ENCODE measurements around the gene PFKFB3. TPM values are rescaled to one million over a fixed set of nuclear protein-coding genes. Genes with fewer than 3 reads are reported as not detected.
A peak's percentile ranks its signal among the peaks of the same experiment; 100 is the strongest.
"Not testable (repeated sequence)": the region's sequence is repeated elsewhere in the genome, so short reads cannot be mapped to it uniquely, and the experiment has no call there.

PFKFB3 gene
- total RNA-seq, 2 donors from 2014 or later: 120 to 153 TPM

DNA sequence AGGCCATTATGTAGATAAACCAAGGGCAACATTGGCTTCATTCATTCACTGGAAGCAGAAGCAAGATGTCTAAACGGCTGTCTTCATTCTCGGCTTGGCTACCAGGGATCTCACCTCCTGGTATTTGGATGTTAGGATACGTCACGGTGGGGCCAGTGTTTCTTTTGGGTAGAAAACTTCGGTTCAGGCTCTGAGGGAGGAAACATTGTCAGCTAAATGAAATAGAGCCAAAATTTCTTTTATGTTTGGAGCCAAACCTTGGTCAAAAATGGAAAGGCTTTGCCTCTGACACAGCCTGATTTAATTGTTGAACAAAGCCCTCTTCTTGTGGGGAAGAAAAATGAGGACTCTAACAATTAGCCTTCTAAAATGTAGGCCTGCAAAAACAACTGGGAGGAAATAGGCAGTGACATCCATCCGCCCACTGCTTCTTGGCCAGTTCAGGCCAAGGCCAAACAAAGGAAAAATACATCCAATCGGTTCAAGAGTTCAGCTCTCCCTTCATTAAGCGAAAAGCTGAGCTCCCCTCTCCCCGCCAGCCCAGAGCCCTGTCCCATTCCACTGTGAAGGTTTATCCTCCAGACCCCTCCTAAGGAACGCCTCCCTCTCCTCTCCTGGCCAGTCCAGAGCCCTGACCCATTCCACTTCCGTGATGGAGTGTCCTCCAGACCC is 44.4 kb downstream of the PFKFB3 start:
- no peaks in the 10 kb centered on the region for H3K9me3 Mint-ChIP-seq
- peaks cover 1 to 4% of the 10 kb centered on the region in 2 donors for H3K36me3 Mint-ChIP-seq (ENCODE audit: insufficient read depth in 2 of 2)
- no peak overlapping the region for H3K27ac Mint-ChIP-seq
- no peak overlapping the region for H3K4me3 Mint-ChIP-seq
- H3K27me3 Mint-ChIP-seq (ENCODE audit: low read depth): no peaks in the 10 kb centered on the region
- DNase-seq (no peak), ATAC-seq (replicated peaks in 1 of 2) (no peak)
- H3K4me1 Mint-ChIP-seq (ENCODE audit: low read depth): no peaks in the 10 kb centered on the region

DNA sequence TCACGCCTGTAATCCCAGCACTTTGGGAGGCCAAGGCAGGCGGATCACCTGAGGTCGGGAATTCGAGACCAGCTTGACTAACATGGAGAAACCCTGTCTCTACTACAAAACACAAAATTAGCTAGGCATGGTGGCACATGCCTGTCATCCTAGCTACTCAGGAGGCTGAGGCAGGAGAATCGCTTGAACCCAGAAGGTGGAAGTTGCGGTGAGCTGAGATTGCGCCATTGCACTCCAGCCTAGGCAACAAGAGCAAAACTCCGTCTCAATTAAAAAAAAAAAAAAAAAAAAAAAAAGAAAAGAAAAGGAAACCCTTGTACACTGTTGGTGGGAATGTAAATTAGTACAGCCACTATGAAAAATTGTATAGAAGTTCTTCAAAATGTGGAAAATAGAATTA is 46.2 kb downstream of the PFKFB3 start:
- not testable (repeated sequence) for H3K4me3 Mint-ChIP-seq; H3K9me3 Mint-ChIP-seq; ATAC-seq (replicated peaks in 1 of 2); H3K4me1 Mint-ChIP-seq (ENCODE audit: low read depth); H3K36me3 Mint-ChIP-seq (ENCODE audit: insufficient read depth in 2 of 2); DNase-seq; H3K27me3 Mint-ChIP-seq (ENCODE audit: low read depth)
- H3K27ac Mint-ChIP-seq: peak overlapping the region; percentile 29

DNA sequence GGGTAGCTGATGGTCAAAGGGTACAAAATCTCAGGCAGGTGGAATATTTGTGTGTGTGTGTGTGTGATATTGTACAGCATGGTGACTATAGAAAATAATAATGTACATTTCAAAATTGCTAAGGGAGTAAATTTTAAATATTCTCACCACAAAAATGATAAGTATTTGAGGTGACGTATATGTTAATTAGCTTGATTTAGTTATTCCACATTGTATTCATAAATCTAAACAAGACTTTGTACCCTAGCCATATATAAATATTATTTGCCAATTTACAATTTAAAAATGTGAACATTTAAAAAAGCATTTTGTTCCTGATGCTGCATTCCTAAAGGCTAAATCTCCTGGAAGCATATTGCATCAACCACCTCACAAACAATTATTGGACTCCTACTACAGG is 47.0 kb downstream of the PFKFB3 start:
- no peak for ATAC-seq (replicated peaks in 1 of 2)
- Mint-ChIP-seq H3K9me3 (no peaks in the 10 kb centered on the region), H3K4me1 (ENCODE audit: low read depth) (peaks cover 7% of the 10 kb centered on the region), H3K27me3 (ENCODE audit: low read depth) (no peaks in the 10 kb centered on the region), H3K27ac (no peak overlapping the region), H3K36me3 (ENCODE audit: insufficient read depth in 2 of 2) (peaks cover 1 to 2% of the 10 kb centered on the region in 2 donors), H3K4me3 (no peak overlapping the region)
- no peak for DNase-seq

DNA sequence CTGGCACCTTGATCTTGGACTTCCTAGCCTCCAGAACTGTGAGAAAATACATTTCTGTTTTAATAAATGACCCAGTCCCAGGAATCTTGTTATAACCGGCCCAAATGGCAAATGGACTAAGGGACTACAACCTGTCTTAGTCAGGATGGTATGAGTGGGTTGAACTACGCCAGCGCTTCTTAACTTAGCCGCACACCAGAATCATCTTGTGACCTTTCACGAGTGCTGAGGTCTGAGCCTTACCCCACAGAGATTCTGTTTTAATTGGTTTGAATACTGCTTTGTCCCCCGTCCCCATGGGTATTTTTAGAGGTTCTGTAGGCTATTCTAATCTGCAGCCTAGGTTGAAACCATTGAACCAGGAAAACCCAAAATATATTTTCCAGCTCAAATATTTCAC is 48.0 kb downstream of the PFKFB3 start:
- ATAC-seq (replicated peaks in 1 of 2) (no peak), DNase-seq (no peak)
- Mint-ChIP-seq H3K27ac (no peak overlapping the region), H3K4me3 (no peak overlapping the region), H3K36me3 (ENCODE audit: insufficient read depth in 2 of 2) (peaks cover 1 to 5% of the 10 kb centered on the region in 2 donors), H3K27me3 (ENCODE audit: low read depth) (no peaks in the 10 kb centered on the region), H3K9me3 (no peaks in the 10 kb centered on the region), H3K4me1 (ENCODE audit: low read depth) (peaks cover 16% of the 10 kb centered on the region)

DNA sequence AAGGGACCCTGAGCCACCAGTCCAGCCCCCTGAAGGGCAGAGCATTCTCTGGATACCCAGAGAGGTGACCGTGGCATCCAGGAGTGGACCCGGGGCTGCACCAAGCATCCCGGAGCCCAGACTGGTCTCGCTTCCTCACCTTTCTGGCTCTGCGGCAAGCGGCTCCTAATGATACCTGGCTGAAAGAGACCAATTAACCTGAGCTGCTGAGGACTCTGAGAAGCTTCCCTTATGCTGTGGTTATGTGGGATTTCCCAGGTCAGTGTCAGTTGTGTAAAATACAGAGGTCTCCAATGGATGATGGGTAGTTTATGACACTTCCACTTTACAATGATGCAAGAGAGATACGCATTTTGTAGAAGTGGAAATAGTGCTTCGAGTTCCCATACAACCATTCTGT is 51.5 kb downstream of the PFKFB3 start:
- Mint-ChIP-seq H3K27ac (no peak overlapping the region), H3K27me3 (ENCODE audit: low read depth) (no peaks in the 10 kb centered on the region), H3K4me3 (peak overlapping the region in 1 of 2 donors; percentile 31), H3K36me3 (ENCODE audit: insufficient read depth in 2 of 2) (peaks cover 5 to 18% of the 10 kb centered on the region in 2 donors), H3K9me3 (peaks cover 4% of the 10 kb centered on the region in 2 donors), H3K4me1 (ENCODE audit: low read depth) (peaks cover 23% of the 10 kb centered on the region)
- DNase-seq: no peak
- peak; percentile 49 to 63 for ATAC-seq (replicated peaks in 1 of 2)

DNA sequence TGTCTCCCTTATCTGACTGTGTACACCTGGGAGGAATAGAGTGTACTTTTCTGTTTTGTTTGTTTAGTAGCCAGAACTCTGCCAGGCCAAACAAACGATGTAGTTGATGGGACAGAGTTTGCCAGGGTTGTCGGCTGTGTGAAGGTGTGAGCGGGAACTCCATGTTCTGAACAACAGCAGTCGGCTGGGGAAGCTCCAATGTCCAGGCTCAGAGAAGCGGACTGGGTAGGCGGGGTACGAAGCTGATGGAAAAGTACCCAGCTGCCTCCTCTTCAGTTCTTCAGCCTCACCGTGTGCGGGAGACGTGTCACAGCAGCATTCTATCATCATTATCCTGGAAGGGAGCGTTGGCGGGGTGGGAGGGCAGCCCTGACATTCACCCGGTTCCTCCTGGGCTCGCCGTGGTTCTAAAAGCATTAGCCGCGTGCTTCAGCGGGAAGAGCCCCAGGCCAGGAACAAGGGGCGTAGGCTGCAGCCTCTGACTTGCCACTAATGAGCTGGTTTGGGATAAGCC is 52.9 kb downstream of the PFKFB3 start:
- Mint-ChIP-seq H3K9me3 (peaks cover 6 to 9% of the 10 kb centered on the region in 2 donors), H3K36me3 (ENCODE audit: insufficient read depth in 2 of 2) (peaks cover 9 to 27% of the 10 kb centered on the region in 2 donors), H3K27me3 (ENCODE audit: low read depth) (no peaks in the 10 kb centered on the region), H3K27ac (peak overlapping the region; percentile 23), H3K4me1 (ENCODE audit: low read depth) (peaks cover 26% of the 10 kb centered on the region), H3K4me3 (no peak overlapping the region)
- DNase-seq: no peak
- ATAC-seq (replicated peaks in 1 of 2): no peak

DNA sequence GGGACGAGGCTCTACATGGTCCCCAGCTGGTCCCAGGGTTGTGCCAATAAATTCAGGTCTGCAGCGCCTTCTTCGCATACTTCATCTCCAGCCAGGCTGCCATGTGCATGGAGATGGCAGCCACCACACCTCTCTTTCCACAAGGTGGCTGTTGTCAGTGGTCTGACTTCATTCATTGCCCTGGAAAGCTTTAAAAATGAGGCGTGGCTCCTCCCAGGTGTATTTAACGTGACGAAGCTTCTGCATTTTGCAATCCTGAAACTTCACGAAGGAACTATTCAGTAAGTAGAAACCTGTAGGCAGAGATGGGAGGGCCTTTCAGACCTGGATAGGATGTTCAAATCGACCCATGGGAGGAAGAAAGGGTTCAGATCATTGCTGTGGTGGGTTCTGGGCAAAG is 53.7 kb downstream of the PFKFB3 start:
- Mint-ChIP-seq H3K36me3 (ENCODE audit: insufficient read depth in 2 of 2) (peaks cover 12 to 33% of the 10 kb centered on the region in 2 donors), H3K27ac (no peak overlapping the region), H3K4me1 (ENCODE audit: low read depth) (peaks cover 27% of the 10 kb centered on the region), H3K9me3 (peaks cover 6 to 10% of the 10 kb centered on the region in 2 donors), H3K27me3 (ENCODE audit: low read depth) (no peaks in the 10 kb centered on the region), H3K4me3 (no peak overlapping the region)
- ATAC-seq (replicated peaks in 1 of 2) (no peak), DNase-seq (no peak)

DNA sequence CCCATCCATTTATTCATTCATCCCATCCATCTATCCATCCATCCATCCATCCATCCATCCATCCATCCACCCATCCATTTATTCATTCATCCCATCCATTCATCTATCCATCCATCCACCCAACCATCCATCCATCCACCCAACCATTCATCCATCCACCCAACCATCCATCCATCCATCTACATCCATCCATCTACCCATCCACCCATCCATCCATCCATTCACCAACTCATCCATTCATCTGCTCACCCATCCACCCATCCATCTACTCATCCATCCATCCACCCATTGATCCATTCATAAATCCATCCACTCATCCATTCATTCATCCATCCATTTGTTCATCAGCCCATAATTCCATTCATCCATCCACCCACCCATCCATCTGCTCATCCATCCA is 56.4 kb downstream of the PFKFB3 start:
- Mint-ChIP-seq H3K36me3 (ENCODE audit: insufficient read depth in 2 of 2) (peaks cover 13 to 40% of the 10 kb centered on the region in 2 donors), H3K27me3 (ENCODE audit: low read depth) (no peaks in the 10 kb centered on the region), H3K9me3 (peaks cover 8 to 10% of the 10 kb centered on the region in 2 donors), H3K4me1 (ENCODE audit: low read depth) (peaks cover 25% of the 10 kb centered on the region), H3K27ac (peak overlapping the region; percentile 62), H3K4me3 (no peak overlapping the region)
- DNase-seq (no peak), ATAC-seq (replicated peaks in 1 of 2) (no peak)

DNA sequence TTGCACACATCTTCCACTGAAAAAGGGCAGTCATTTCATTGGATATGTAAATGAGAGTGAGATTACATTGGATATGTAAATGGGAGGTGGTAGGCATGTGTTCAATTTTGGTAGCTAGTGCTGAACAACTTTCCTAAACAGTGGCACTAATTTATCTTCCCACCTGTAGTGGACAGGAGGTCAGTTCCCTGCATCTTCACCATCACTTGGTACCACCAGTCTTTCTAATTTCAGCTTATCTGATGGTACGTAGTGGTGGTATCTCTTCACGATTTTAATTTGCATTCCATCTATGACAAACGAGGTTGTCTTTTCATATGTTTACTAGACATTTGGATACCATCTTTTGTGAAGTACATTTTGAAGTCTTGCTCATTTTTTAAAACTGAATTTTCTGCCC is 58.1 kb downstream of the PFKFB3 start:
- no peaks in the 10 kb centered on the region for H3K27me3 Mint-ChIP-seq (ENCODE audit: low read depth)
- H3K4me3 Mint-ChIP-seq: no peak overlapping the region
- no peak for ATAC-seq (replicated peaks in 1 of 2)
- H3K27ac Mint-ChIP-seq: peak overlapping the region; percentile 38
- H3K9me3 Mint-ChIP-seq: peaks cover 8 to 10% of the 10 kb centered on the region in 2 donors
- no peak for DNase-seq
- H3K4me1 Mint-ChIP-seq (ENCODE audit: low read depth): peaks cover 18% of the 10 kb centered on the region
- peaks cover 13 to 38% of the 10 kb centered on the region in 2 donors for H3K36me3 Mint-ChIP-seq (ENCODE audit: insufficient read depth in 2 of 2)

DNA sequence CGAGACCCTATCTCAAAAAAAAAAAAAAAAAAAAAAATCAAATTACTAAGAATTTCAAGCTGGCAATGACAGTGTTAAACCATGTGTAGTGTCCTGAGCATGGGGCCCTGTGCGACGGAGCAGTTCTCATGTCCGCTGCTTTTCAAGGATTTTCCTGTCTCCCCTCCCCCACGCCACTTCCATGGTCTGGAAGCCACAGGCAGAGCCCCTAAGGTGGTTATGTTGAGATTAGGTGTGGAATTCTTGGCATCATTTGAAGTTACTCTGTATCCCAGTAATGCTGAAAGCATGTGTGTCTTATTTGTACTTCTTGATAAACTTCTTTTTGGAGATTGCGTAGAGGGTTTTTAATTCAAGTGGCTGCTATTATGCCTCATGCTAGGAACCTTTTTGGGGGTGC is 65.2 kb downstream of the PFKFB3 start:
- Mint-ChIP-seq H3K4me3 (peak overlapping the region; percentile 38 to 59), H3K27ac (no peak overlapping the region), H3K4me1 (ENCODE audit: low read depth) (peaks cover 72% of the 10 kb centered on the region), H3K27me3 (ENCODE audit: low read depth) (no peaks in the 10 kb centered on the region), H3K9me3 (peaks cover 0 to 4% of the 10 kb centered on the region in 2 donors), H3K36me3 (ENCODE audit: insufficient read depth in 2 of 2) (peaks cover 7 to 23% of the 10 kb centered on the region in 2 donors)
- ATAC-seq (replicated peaks in 1 of 2): no peak
- no peak for DNase-seq

DNA sequence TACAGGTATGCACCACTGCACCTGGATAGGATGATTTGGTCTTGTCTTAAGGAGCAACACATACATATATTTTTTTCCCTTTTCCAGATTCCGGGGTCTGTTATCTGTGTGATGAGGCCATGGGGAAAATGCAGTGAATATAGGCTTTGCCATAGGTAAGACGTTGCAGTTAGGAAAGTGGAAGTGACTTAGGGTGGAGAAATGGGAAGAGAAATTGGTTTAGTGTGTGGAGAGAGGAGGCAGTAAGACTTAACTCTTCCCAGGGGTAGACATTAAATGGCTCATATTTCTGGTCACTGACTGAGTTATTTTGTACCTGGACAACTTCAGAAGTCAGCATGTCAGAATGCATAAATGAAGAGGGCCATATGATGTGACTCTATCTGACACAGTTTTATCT is 66.7 kb downstream of the PFKFB3 start:
- Mint-ChIP-seq H3K27me3 (ENCODE audit: low read depth) (no peaks in the 10 kb centered on the region), H3K36me3 (ENCODE audit: insufficient read depth in 2 of 2) (peaks cover 5 to 17% of the 10 kb centered on the region in 2 donors), H3K4me1 (ENCODE audit: low read depth) (peaks cover 87% of the 10 kb centered on the region), H3K4me3 (peak overlapping the region; percentile 71 to 83), H3K9me3 (peaks cover 0 to 4% of the 10 kb centered on the region in 2 donors), H3K27ac (peak overlapping the region; percentile 90)
- DNase-seq (no peak), ATAC-seq (replicated peaks in 1 of 2) (no peak)

DNA sequence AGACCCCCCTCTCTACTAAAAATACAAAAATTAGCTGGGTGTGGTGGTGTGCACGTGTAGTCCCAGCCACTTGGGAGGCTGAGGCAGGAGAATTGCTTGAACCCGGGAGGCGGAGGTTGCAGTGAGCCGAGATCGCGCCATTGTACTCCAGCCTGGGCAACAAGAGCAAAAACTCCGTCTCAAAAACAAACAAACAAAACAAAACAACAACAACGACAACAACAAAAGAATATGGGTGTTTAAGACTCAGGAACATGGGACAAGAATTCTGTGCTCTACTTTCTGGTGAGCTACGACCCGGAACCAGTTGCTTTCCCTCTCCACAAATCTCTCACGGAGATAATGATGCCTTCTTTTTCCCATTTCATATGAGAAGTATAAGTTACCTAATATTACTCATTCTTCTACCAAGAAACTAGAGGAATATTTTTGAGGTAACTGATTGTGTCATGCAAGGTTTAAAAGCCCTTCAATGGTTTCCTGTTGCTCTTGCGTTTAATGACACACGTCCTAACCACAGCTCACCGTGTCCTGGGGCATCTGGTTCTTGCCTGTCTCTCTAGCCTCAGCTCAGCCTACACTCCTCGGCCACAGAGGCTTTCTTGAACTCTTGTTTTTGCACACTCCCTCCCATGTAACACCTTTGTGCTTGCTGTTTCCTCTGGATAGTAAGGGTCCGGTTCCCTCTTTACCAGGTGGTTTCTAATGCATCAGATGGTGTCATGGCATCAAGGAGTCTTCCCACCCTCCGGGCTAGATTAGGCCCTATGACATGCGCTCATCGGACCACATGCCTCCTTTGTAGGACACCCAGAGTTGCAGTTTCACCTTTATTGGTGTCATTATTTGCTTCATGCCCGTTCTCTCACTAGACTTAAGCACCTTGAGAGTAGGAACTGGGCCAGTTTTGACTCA is 67.5 kb downstream of the PFKFB3 start:
- H3K36me3 Mint-ChIP-seq (ENCODE audit: insufficient read depth in 2 of 2): peaks cover 5 to 17% of the 10 kb centered on the region in 2 donors
- peak overlapping the region; percentile 90 for H3K27ac Mint-ChIP-seq
- peaks cover 0 to 4% of the 10 kb centered on the region in 2 donors for H3K9me3 Mint-ChIP-seq
- H3K4me1 Mint-ChIP-seq (ENCODE audit: low read depth): peaks cover 93% of the 10 kb centered on the region
- no peaks in the 10 kb centered on the region for H3K27me3 Mint-ChIP-seq (ENCODE audit: low read depth)
- peak overlapping the region; percentile 71 to 83 for H3K4me3 Mint-ChIP-seq
- peak; percentile 81 to 84 for ATAC-seq (replicated peaks in 1 of 2)
- DNase-seq: peak; percentile 84 to 91

DNA sequence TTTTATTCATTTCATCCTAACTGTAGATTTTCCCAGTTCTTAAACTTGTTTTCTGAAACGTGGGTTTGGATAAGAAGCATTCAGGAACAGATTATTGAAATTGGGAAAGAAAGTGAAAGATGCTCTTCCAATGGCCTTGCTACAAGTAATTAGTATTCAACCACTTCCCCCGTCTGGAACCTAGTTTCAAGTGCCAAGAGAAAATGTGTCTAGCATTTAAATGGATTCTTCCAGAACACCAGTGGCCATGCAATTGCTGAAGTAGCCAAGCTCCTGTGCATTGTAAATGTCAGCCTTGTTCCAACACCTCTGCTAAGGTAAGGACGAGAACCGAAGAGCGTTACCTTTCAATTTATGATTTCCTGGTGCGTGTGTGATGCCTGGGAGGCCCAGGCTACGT is 68.2 kb downstream of the PFKFB3 start:
- ATAC-seq (replicated peaks in 1 of 2): no peak
- H3K27ac Mint-ChIP-seq: peak overlapping the region; percentile 90
- H3K9me3 Mint-ChIP-seq: peaks cover 0 to 4% of the 10 kb centered on the region in 2 donors
- peaks cover 5 to 17% of the 10 kb centered on the region in 2 donors for H3K36me3 Mint-ChIP-seq (ENCODE audit: insufficient read depth in 2 of 2)
- H3K4me1 Mint-ChIP-seq (ENCODE audit: low read depth): peaks cover 94% of the 10 kb centered on the region
- no peak for DNase-seq
- no peaks in the 10 kb centered on the region for H3K27me3 Mint-ChIP-seq (ENCODE audit: low read depth)
- H3K4me3 Mint-ChIP-seq: peak overlapping the region; percentile 71 to 83

Data from activated T-cell treated with anti-CD3 and anti-CD28 coated beads, Interleukin-2, amount 50 U/mL, for 72 hours (primary cell).